HEK293 (cell line): ENCODE data around the gene TMEM198.

Source experiments
- CTCF ChIA-PET: fragments of 350-600 bp; formaldehyde crosslinking; extraction: SDS; loops from one replicate; lab custom pipeline; 2021; ENCODE audit warnings: antibody characterized with exemption; lab: Yijun Ruan, JAX
- POLR2A ChIA-PET: fragments of 300-600 bp; formaldehyde crosslinking; extraction: SDS; loops from one replicate; lab custom pipeline; 2020; ENCODE audit warnings: antibody characterized with exemption, inconsistent platforms; lab: Yijun Ruan, JAX
- H3K27ac ChIP-seq: fragments of 200-500 bp; sonication (Bioruptor generic); 2 replicates; pipeline ENCODE4 v1.5.1; 2014; ENCODE audit warnings: low read depth, low read length, control low read depth, inconsistent platforms; ENCODE audit errors: extremely low read depth
- H3K36me3 ChIP-seq, 2 experiments: fragments of 200-500 bp in 1 of 2; sonication (Bioruptor generic) in 1 of 2; 1 replicate in 1 of 2; 2 replicates in 1 of 2; pipeline ENCODE4 v1.5.1; 2014 to 2017; ENCODE audit warnings: inconsistent platforms in 2 of 2, low read length in 2 of 2; ENCODE audit not compliant: control insufficient read depth in 2 of 2, insufficient read depth in 1 of 2
- H3K4me1 ChIP-seq: fragments of 200-500 bp; sonication (Bioruptor generic); 2 replicates; pipeline ENCODE4 v1.5.1; 2014; ENCODE audit warnings: mild to moderate bottlenecking, low read length, inconsistent platforms; ENCODE audit not compliant: control insufficient read depth, insufficient read depth
- H3K4me3 ChIP-seq: 2 replicates; pipeline ENCODE4 v1.5.1; 2011; ENCODE audit warnings: low read depth, mild to moderate bottlenecking, control low read depth, low read length, moderate library complexity
- H3K9me3 ChIP-seq: fragments of 200-500 bp; sonication (Bioruptor generic); 2 replicates; pipeline ENCODE4 v1.5.1; 2014; ENCODE audit warnings: low read depth, low read length, inconsistent platforms; ENCODE audit not compliant: control insufficient read depth, insufficient read depth
- EGR2 ChIP-seq: fragments of 450-650 bp; formaldehyde crosslinking; IDR thresholded peaks from 2 replicates; pipeline ENCODE4 v1.5.1; 2016; ENCODE audit warnings: low read depth, missing biosample characterization, missing genetic modification characterization
- GLIS2 ChIP-seq: fragments of 450-650 bp; formaldehyde crosslinking; IDR thresholded peaks from 2 replicates; pipeline ENCODE4 v1.5.1; 2016; ENCODE audit warnings: missing biosample characterization, missing genetic modification characterization
- KLF1 ChIP-seq: fragments of 450-650 bp; formaldehyde crosslinking; IDR thresholded peaks from 2 replicates; pipeline ENCODE4 v1.5.1; 2016; ENCODE audit warnings: missing biosample characterization, missing genetic modification characterization
- PATZ1 ChIP-seq: fragments of 450-650 bp; formaldehyde crosslinking; IDR thresholded peaks from 2 replicates; pipeline ENCODE4 v1.5.1; 2016; ENCODE audit warnings: missing biosample characterization, missing genetic modification characterization
- ZBTB17 ChIP-seq: fragments of 450-650 bp; formaldehyde crosslinking; IDR thresholded peaks from 2 replicates; pipeline ENCODE4 v1.5.1; 2016; ENCODE audit warnings: missing biosample characterization, missing genetic modification characterization
- ZBTB26 ChIP-seq: fragments of 450-650 bp; formaldehyde crosslinking; optimal IDR thresholded peaks from 2 replicates; pipeline ENCODE3; 2016; ENCODE audit warnings: missing biosample characterization, mild to moderate bottlenecking, missing genetic modification characterization
- ZBTB48 ChIP-seq: fragments of 450-650 bp; formaldehyde crosslinking; IDR thresholded peaks from 2 replicates; pipeline ENCODE4 v1.5.1; 2016; ENCODE audit warnings: missing biosample characterization, missing genetic modification characterization
- ZIC2 ChIP-seq: fragments of 450-650 bp; formaldehyde crosslinking; IDR thresholded peaks from 2 replicates; pipeline ENCODE4 v1.5.1; 2016; ENCODE audit warnings: missing biosample characterization, missing genetic modification characterization
- ZNF132 ChIP-seq: fragments of 450-650 bp; formaldehyde crosslinking; IDR thresholded peaks from 2 replicates; pipeline ENCODE4 v1.5.1; 2017; ENCODE audit warnings: missing biosample characterization, missing genetic modification characterization, borderline replicate concordance
- ZNF146 ChIP-seq: fragments of 450-650 bp; formaldehyde crosslinking; IDR thresholded peaks from 2 replicates; pipeline ENCODE4 v1.5.1; 2016; ENCODE audit warnings: missing biosample characterization, missing genetic modification characterization
- ZNF155 ChIP-seq: fragments of 450-650 bp; formaldehyde crosslinking; IDR thresholded peaks from 2 replicates; pipeline ENCODE4 v1.5.1; 2016; ENCODE audit warnings: missing biosample characterization, missing genetic modification characterization
- ZNF202 ChIP-seq: fragments of 450-650 bp; formaldehyde crosslinking; IDR thresholded peaks from 2 replicates; pipeline ENCODE4 v1.5.1; 2016; ENCODE audit warnings: missing biosample characterization, missing genetic modification characterization, borderline replicate concordance
- ZNF223 ChIP-seq: fragments of 450-650 bp; formaldehyde crosslinking; IDR thresholded peaks from 2 replicates; pipeline ENCODE4 v1.5.1; 2016; ENCODE audit warnings: missing biosample characterization, missing genetic modification characterization
- ZNF248 ChIP-seq: fragments of 450-650 bp; formaldehyde crosslinking; IDR thresholded peaks from 2 replicates; pipeline ENCODE4 v1.5.1; 2017; ENCODE audit warnings: missing biosample characterization, missing genetic modification characterization
- ZNF266 ChIP-seq: fragments of 450-650 bp; formaldehyde crosslinking; IDR thresholded peaks from 2 replicates; pipeline ENCODE4 v1.5.1; 2016; ENCODE audit warnings: missing biosample characterization, missing genetic modification characterization, low read depth
- ZNF292 ChIP-seq: fragments of 450-650 bp; formaldehyde crosslinking; IDR thresholded peaks from 2 replicates; pipeline ENCODE4 v1.5.1; 2016; ENCODE audit warnings: low read depth, missing biosample characterization, missing genetic modification characterization, borderline replicate concordance
- ZNF335 ChIP-seq: fragments of 450-650 bp; formaldehyde crosslinking; conservative IDR thresholded peaks from 2 replicates; pipeline ENCODE4 v1.5.1; 2016; ENCODE audit warnings: missing biosample characterization, missing genetic modification characterization
- ZNF391 ChIP-seq: fragments of 450-650 bp; formaldehyde crosslinking; IDR thresholded peaks from 2 replicates; pipeline ENCODE4 v1.5.1; 2016; ENCODE audit warnings: low read depth, missing biosample characterization, missing genetic modification characterization, borderline replicate concordance
- ZNF423 ChIP-seq: fragments of 450-650 bp; formaldehyde crosslinking; IDR thresholded peaks from 2 replicates; pipeline ENCODE4 v1.5.1; 2016; ENCODE audit warnings: missing biosample characterization, missing genetic modification characterization
- ZNF571 ChIP-seq: fragments of 450-650 bp; formaldehyde crosslinking; IDR thresholded peaks from 2 replicates; pipeline ENCODE4 v1.5.0; 2017; ENCODE audit warnings: missing biosample characterization, missing genetic modification characterization
- ZNF596 ChIP-seq: fragments of 450-650 bp; IDR thresholded peaks from 2 replicates; pipeline ENCODE4 v1.5.0; 2018; ENCODE audit warnings: missing biosample characterization, mild to moderate bottlenecking, missing genetic modification characterization, moderate library complexity
- ZNF600 ChIP-seq: fragments of 450-650 bp; formaldehyde crosslinking; IDR thresholded peaks from 2 replicates; pipeline ENCODE4 v1.5.1; 2016; ENCODE audit warnings: missing biosample characterization, missing genetic modification characterization
- ZNF610 ChIP-seq: fragments of 450-650 bp; formaldehyde crosslinking; IDR thresholded peaks from 2 replicates; pipeline ENCODE4 v1.5.1; 2016; ENCODE audit warnings: missing biosample characterization, missing genetic modification characterization, borderline replicate concordance
- ZXDB ChIP-seq: fragments of 450-650 bp; formaldehyde crosslinking; IDR thresholded peaks from 2 replicates; pipeline ENCODE4 v1.5.1; 2016; ENCODE audit warnings: missing biosample characterization, missing genetic modification characterization
- TF ChIP-seq, protein P1 (sequence below): fragments of 450-650 bp; formaldehyde crosslinking; IDR thresholded peaks from 2 replicates; pipeline ENCODE4 v1.5.1; 2016; ENCODE audit warnings: missing biosample characterization, missing genetic modification characterization, low read depth
- TF ChIP-seq, protein P2 (sequence below): fragments of 450-650 bp; formaldehyde crosslinking; IDR thresholded peaks from 2 replicates; pipeline ENCODE4 v1.5.1; 2016; ENCODE audit warnings: missing biosample characterization, missing genetic modification characterization

TMEM198 gene

DNA sequence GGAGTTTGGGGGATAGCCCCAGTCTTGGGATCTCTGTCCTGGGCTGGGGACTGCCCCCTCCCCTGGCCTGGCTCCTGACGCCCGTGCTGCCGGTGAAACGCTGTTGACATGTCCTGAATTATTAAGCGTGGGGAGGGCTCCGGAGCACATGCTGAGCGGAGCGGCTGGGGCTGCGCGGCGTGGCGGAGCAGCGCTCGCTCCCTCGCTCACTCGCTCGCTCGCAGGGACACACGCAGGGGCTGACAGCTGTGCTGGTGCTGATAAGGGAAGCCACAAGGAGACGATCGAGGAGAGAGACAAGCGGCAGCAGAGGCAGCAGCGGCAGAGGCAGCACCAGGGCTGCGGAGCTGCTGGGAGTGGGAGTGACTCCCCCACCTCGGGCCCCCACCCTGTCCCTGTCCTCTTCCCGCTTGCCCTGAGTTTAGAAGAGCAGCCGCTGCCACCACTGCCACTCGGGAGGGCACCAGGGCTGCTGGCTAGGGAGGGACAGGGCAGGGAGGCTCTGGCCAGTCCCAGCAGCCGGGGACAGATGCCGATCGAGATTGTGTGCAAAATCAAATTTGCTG is 29.5 kb upstream of the TMEM198 start, which contains the start of gene ASIC4:
ASIC4 (plus strand) TSS at position 287 of the 566 bp plus-strand sequence; CDS start at position 530, 243 bp downstream.
- Histone ChIP-seq H3K4me3 (no peak within 1 kb of the TSS), H3K27ac (no peak within 1 kb of the TSS), H3K4me1 (no peaks in the 10 kb centered on the region), H3K9me3 (no peaks in the 10 kb centered on the region), H3K36me3 (no peaks in the 10 kb centered on the region)
- CTCF ChIA-PET = interaction anchor here (0.6 to 9.5 kb wide), 6 partner anchors 13 to 139 kb away, joined by 3 to 150 read pairs (median 4); partner anchors contain the start of gene GMPPA
- POLR2A ChIA-PET = interaction anchor here (2.4 kb wide), 1 partner anchor 16 kb away, joined by 8 read pairs; the partner anchor contains the start of gene GMPPA
- TF ChIP-seq, protein P1, sequence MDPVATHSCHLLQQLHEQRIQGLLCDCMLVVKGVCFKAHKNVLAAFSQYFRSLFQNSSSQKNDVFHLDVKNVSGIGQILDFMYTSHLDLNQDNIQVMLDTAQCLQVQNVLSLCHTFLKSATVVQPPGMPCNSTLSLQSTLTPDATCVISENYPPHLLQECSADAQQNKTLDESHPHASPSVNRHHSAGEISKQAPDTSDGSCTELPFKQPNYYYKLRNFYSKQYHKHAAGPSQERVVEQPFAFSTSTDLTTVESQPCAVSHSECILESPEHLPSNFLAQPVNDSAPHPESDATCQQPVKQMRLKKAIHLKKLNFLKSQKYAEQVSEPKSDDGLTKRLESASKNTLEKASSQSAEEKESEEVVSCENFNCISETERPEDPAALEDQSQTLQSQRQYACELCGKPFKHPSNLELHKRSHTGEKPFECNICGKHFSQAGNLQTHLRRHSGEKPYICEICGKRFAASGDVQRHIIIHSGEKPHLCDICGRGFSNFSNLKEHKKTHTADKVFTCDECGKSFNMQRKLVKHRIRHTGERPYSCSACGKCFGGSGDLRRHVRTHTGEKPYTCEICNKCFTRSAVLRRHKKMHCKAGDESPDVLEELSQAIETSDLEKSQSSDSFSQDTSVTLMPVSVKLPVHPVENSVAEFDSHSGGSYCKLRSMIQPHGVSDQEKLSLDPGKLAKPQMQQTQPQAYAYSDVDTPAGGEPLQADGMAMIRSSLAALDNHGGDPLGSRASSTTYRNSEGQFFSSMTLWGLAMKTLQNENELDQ (tag by site-specific recombination) = no peak
- TF ChIP-seq ZNF596 (tag by site-specific recombination) (peak; percentile 44; the same call in 1 of the 2 replicates), PATZ1 (peak; percentile 39), ZNF266 (tag by site-specific recombination) (no peak), ZXDB (peak; percentile 67), ZNF571 (tag by site-specific recombination) (no peak), ZBTB48 (tag by site-specific recombination) (0 out of 2 replicates have a peak, but pooled peaks have one; percentile 44), KLF1 (tag by site-specific recombination) (no peak), ZNF610 (peak; percentile 90; the same call in 1 of the 2 replicates), ZNF600 (tag by site-specific recombination) (peak; percentile 66), ZBTB26 (peak; percentile 42), ZNF423 (0 out of 2 replicates have a peak, but pooled peaks have one; percentile 14), ZIC2 (tag by site-specific recombination) (peak; percentile 96), GLIS2 (tag by site-specific recombination) (0 out of 2 replicates have a peak, but pooled peaks have one; percentile 17), ZBTB17 (peak; percentile 63; the same call in 1 of the 2 replicates)

DNA sequence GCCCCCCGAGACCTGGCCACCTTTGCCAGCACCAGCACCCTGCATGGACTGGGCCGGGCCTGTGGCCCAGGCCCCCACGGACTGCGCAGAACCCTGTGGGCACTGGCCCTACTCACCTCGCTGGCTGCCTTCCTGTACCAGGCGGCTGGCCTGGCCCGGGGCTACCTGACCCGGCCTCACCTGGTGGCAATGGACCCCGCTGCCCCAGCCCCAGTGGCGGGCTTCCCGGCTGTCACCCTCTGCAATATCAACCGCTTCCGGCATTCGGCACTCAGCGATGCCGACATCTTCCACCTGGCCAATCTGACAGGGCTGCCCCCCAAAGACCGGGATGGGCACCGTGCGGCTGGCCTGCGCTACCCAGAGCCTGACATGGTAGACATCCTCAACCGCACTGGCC is 29.0 kb upstream of the TMEM198 start:
- no peak overlapping the region for H3K4me3 ChIP-seq
- no peak overlapping the region for H3K27ac ChIP-seq
- POLR2A ChIA-PET = interaction anchor here (2.4 kb wide), 1 partner anchor 16 kb away, joined by 8 read pairs; the partner anchor contains the start of gene GMPPA
- no peaks in the 10 kb centered on the region for H3K9me3 ChIP-seq
- CTCF ChIA-PET = interaction anchor here (8.6 to 9.5 kb wide), 2 partner anchors 12 to 17 kb away, joined by 137 to 150 read pairs; partner anchors contain the start of gene GMPPA
- H3K36me3 ChIP-seq = no peaks in the 10 kb centered on the region
- H3K4me1 ChIP-seq = no peaks in the 10 kb centered on the region
- TF ChIP-seq ZNF391 (tag by site-specific recombination) = no peak
- no peak for TF ChIP-seq ZNF202
- no peak for TF ChIP-seq ZNF335 (tag by site-specific recombination)
- TF ChIP-seq ZBTB48 (tag by site-specific recombination) = no peak
- no peak for TF ChIP-seq PATZ1
- no peak for TF ChIP-seq ZNF292 (tag by site-specific recombination)
- TF ChIP-seq ZNF223 (tag by site-specific recombination) = no peak
- no peak for TF ChIP-seq ZNF155 (tag by site-specific recombination)
- TF ChIP-seq ZNF146 (tag by site-specific recombination) = no peak
- no peak for TF ChIP-seq EGR2
- TF ChIP-seq ZNF248 (tag by site-specific recombination) = no peak
- TF ChIP-seq ZNF132 (tag by site-specific recombination) = no peak
- TF ChIP-seq, protein P2, sequence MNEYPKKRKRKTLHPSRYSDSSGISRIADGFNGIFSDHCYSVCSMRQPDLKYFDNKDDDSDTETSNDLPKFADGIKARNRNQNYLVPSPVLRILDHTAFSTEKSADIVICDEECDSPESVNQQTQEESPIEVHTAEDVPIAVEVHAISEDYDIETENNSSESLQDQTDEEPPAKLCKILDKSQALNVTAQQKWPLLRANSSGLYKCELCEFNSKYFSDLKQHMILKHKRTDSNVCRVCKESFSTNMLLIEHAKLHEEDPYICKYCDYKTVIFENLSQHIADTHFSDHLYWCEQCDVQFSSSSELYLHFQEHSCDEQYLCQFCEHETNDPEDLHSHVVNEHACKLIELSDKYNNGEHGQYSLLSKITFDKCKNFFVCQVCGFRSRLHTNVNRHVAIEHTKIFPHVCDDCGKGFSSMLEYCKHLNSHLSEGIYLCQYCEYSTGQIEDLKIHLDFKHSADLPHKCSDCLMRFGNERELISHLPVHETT (tag by site-specific recombination) = no peak
